ENCODE results near the gene VAT1L.

The VAT1L gene

GRCh38 chr16:77898671-77899211 is 110.4 kb downstream of the VAT1L start:
- peaks cover 6% of the 10 kb centered on the region for H3K36me3 ChIP-seq (ENCODE audit: control insufficient read depth, low read depth, low read length)
- no peak overlapping the region for H3K9ac ChIP-seq (ENCODE audit: low read length)
- no peaks in the 10 kb centered on the region for H3K9me3 ChIP-seq (ENCODE audit: control insufficient read depth, low read depth, low read length)
- H3K4me1 ChIP-seq (ENCODE audit: control insufficient read depth, low read depth, low read length) = no peaks in the 10 kb centered on the region
- H3K27me3 ChIP-seq (ENCODE audit: control insufficient read depth, insufficient read depth, low read length) = no peaks in the 10 kb centered on the region
- no peak overlapping the region for H3K4me3 ChIP-seq (ENCODE audit: low read length)
- no peak overlapping the region for H3K27ac ChIP-seq (ENCODE audit: low read length)

GRCh38 chr16:77899416-77899815 is 111.1 kb downstream of the VAT1L start:
- no peak overlapping the region for H3K27ac ChIP-seq (ENCODE audit: low read length)

GRCh38 chr16:77905374-77905920 is 117.1 kb downstream of the VAT1L start:
- Histone ChIP-seq H3K4me1 (ENCODE audit: control insufficient read depth, low read depth, low read length) (no peaks in the 10 kb centered on the region), H3K27me3 (ENCODE audit: control insufficient read depth, insufficient read depth, low read length) (no peaks in the 10 kb centered on the region), H3K27ac (ENCODE audit: low read length) (no peak overlapping the region), H3K4me3 (ENCODE audit: low read length) (no peak overlapping the region), H3K9me3 (ENCODE audit: control insufficient read depth, low read depth, low read length) (no peaks in the 10 kb centered on the region), H3K9ac (ENCODE audit: low read length) (no peak overlapping the region), H3K36me3 (ENCODE audit: control insufficient read depth, low read depth, low read length) (no peaks in the 10 kb centered on the region)

More at GRCh38 chr16:77899416-77899815, 111.1 kb downstream of the VAT1L start:
- Histone ChIP-seq H3K9me3 (ENCODE audit: control insufficient read depth, low read depth, low read length) (no peaks in the 10 kb centered on the region), H3K36me3 (ENCODE audit: control insufficient read depth, low read depth, low read length) (peaks cover 6% of the 10 kb centered on the region), H3K27me3 (ENCODE audit: control insufficient read depth, insufficient read depth, low read length) (no peaks in the 10 kb centered on the region), H3K9ac (ENCODE audit: low read length) (no peak overlapping the region), H3K4me3 (ENCODE audit: low read length) (no peak overlapping the region), H3K4me1 (ENCODE audit: control insufficient read depth, low read depth, low read length) (no peaks in the 10 kb centered on the region)

- H3K9me3 ChIP-seq (ENCODE audit: control insufficient read depth, low read depth, low read length) = no peaks in the 10 kb centered on the region
- H3K27me3 ChIP-seq (ENCODE audit: control insufficient read depth, insufficient read depth, low read length) = no peaks in the 10 kb centered on the region
- peaks cover 11% of the 10 kb centered on the region for H3K4me1 ChIP-seq (ENCODE audit: control insufficient read depth, low read depth, low read length)
These were observed 121.7 kb downstream of the VAT1L start for GRCh38 chr16:77910021-77910420.

GRCh38 chr16:77912617-77913016 is 124.3 kb downstream of the VAT1L start:
- Histone ChIP-seq H3K27ac (ENCODE audit: low read length) (no peak overlapping the region), H3K27me3 (ENCODE audit: control insufficient read depth, insufficient read depth, low read length) (no peaks in the 10 kb centered on the region), H3K9me3 (ENCODE audit: control insufficient read depth, low read depth, low read length) (no peaks in the 10 kb centered on the region), H3K4me3 (ENCODE audit: low read length) (no peak overlapping the region), H3K9ac (ENCODE audit: low read length) (no peak overlapping the region), H3K4me1 (ENCODE audit: control insufficient read depth, low read depth, low read length) (peaks cover 19% of the 10 kb centered on the region), H3K36me3 (ENCODE audit: control insufficient read depth, low read depth, low read length) (no peaks in the 10 kb centered on the region)

More at GRCh38 chr16:77910021-77910420, 121.7 kb downstream of the VAT1L start:
- Histone ChIP-seq H3K27ac (ENCODE audit: low read length) (no peak overlapping the region), H3K9ac (ENCODE audit: low read length) (no peak overlapping the region), H3K4me3 (ENCODE audit: low read length) (no peak overlapping the region), H3K36me3 (ENCODE audit: control insufficient read depth, low read depth, low read length) (no peaks in the 10 kb centered on the region)

- no peaks in the 10 kb centered on the region for H3K9me3 ChIP-seq (ENCODE audit: control insufficient read depth, low read depth, low read length)
These were observed 125.4 kb downstream of the VAT1L start for GRCh38 chr16:77913738-77914253.

GRCh38 chr16:77916111-77916510 is 127.7 kb downstream of the VAT1L start:
- Histone ChIP-seq H3K27ac (ENCODE audit: low read length) (no peak overlapping the region), H3K36me3 (ENCODE audit: control insufficient read depth, low read depth, low read length) (no peaks in the 10 kb centered on the region), H3K9ac (ENCODE audit: low read length) (no peak overlapping the region), H3K4me3 (ENCODE audit: low read length) (no peak overlapping the region), H3K4me1 (ENCODE audit: control insufficient read depth, low read depth, low read length) (peaks cover 37% of the 10 kb centered on the region), H3K27me3 (ENCODE audit: control insufficient read depth, insufficient read depth, low read length) (no peaks in the 10 kb centered on the region), H3K9me3 (ENCODE audit: control insufficient read depth, low read depth, low read length) (no peaks in the 10 kb centered on the region)

More at GRCh38 chr16:77913738-77914253, 125.4 kb downstream of the VAT1L start:
- no peaks in the 10 kb centered on the region for H3K27me3 ChIP-seq (ENCODE audit: control insufficient read depth, insufficient read depth, low read length)
- no peak overlapping the region for H3K9ac ChIP-seq (ENCODE audit: low read length)
- H3K4me1 ChIP-seq (ENCODE audit: control insufficient read depth, low read depth, low read length) = peaks cover 31% of the 10 kb centered on the region
- no peak overlapping the region for H3K4me3 ChIP-seq (ENCODE audit: low read length)
- H3K27ac ChIP-seq (ENCODE audit: low read length) = no peak overlapping the region
- H3K36me3 ChIP-seq (ENCODE audit: control insufficient read depth, low read depth, low read length) = no peaks in the 10 kb centered on the region

- Histone ChIP-seq H3K4me1 (ENCODE audit: control insufficient read depth, low read depth, low read length) (peaks cover 34% of the 10 kb centered on the region), H3K9ac (ENCODE audit: low read length) (no peak overlapping the region)
These were observed 129.6 kb downstream of the VAT1L start for GRCh38 chr16:77917971-77918370.

GRCh38 chr16:77918809-77919707 is 130.7 kb downstream of the VAT1L start:
- no peaks in the 10 kb centered on the region for H3K27me3 ChIP-seq (ENCODE audit: control insufficient read depth, insufficient read depth, low read length)
- no peak overlapping the region for H3K4me3 ChIP-seq (ENCODE audit: low read length)
- H3K36me3 ChIP-seq (ENCODE audit: control insufficient read depth, low read depth, low read length) = no peaks in the 10 kb centered on the region
- H3K9me3 ChIP-seq (ENCODE audit: control insufficient read depth, low read depth, low read length) = no peaks in the 10 kb centered on the region
- H3K4me1 ChIP-seq (ENCODE audit: control insufficient read depth, low read depth, low read length) = peaks cover 26% of the 10 kb centered on the region
- no peak overlapping the region for H3K27ac ChIP-seq (ENCODE audit: low read length)
- no peak overlapping the region for H3K9ac ChIP-seq (ENCODE audit: low read length)

More at GRCh38 chr16:77917971-77918370, 129.6 kb downstream of the VAT1L start:
- Histone ChIP-seq H3K4me3 (ENCODE audit: low read length) (no peak overlapping the region), H3K36me3 (ENCODE audit: control insufficient read depth, low read depth, low read length) (no peaks in the 10 kb centered on the region), H3K27ac (ENCODE audit: low read length) (no peak overlapping the region), H3K9me3 (ENCODE audit: control insufficient read depth, low read depth, low read length) (no peaks in the 10 kb centered on the region), H3K27me3 (ENCODE audit: control insufficient read depth, insufficient read depth, low read length) (no peaks in the 10 kb centered on the region)

GRCh38 chr16:77919761-77920415 is 131.5 kb downstream of the VAT1L start:
- H3K9ac ChIP-seq (ENCODE audit: low read length) = no peak overlapping the region
- H3K27me3 ChIP-seq (ENCODE audit: control insufficient read depth, insufficient read depth, low read length) = no peaks in the 10 kb centered on the region

GRCh38 chr16:77920984-77921383 is 132.6 kb downstream of the VAT1L start:
- H3K27me3 ChIP-seq (ENCODE audit: control insufficient read depth, insufficient read depth, low read length) = no peaks in the 10 kb centered on the region
- no peaks in the 10 kb centered on the region for H3K9me3 ChIP-seq (ENCODE audit: control insufficient read depth, low read depth, low read length)
- no peak overlapping the region for H3K27ac ChIP-seq (ENCODE audit: low read length)
- H3K4me3 ChIP-seq (ENCODE audit: low read length) = no peak overlapping the region
- no peaks in the 10 kb centered on the region for H3K36me3 ChIP-seq (ENCODE audit: control insufficient read depth, low read depth, low read length)
- peaks cover 26% of the 10 kb centered on the region for H3K4me1 ChIP-seq (ENCODE audit: control insufficient read depth, low read depth, low read length)
- no peak overlapping the region for H3K9ac ChIP-seq (ENCODE audit: low read length)

More at GRCh38 chr16:77919761-77920415, 131.5 kb downstream of the VAT1L start:
- Histone ChIP-seq H3K27ac (ENCODE audit: low read length) (no peak overlapping the region), H3K4me1 (ENCODE audit: control insufficient read depth, low read depth, low read length) (peaks cover 26% of the 10 kb centered on the region), H3K9me3 (ENCODE audit: control insufficient read depth, low read depth, low read length) (no peaks in the 10 kb centered on the region), H3K36me3 (ENCODE audit: control insufficient read depth, low read depth, low read length) (no peaks in the 10 kb centered on the region), H3K4me3 (ENCODE audit: low read length) (no peak overlapping the region)

All from iPS-18a (cell line).